HCT116 (cell line): ENCODE results near the gene HOXD13. TPM values are rescaled to one million over a fixed set of nuclear protein-coding genes. Genes with fewer than 3 reads are reported as not detected.

Experiments
- ATAC-seq: fragments of 200-7000 bp; cut with Tn5 transposase; 2 replicates; pipeline ENCODE4 v1.9.1; 2020; ENCODE audit warnings: mild to moderate bottlenecking, moderate library complexity
- BruUV-seq: library from RNA; stranded (reverse); fragments of 400-500 nt; replicated peaks from 2 replicates; lab custom pipeline; 2021; lab: Mats Ljungman, UMichigan
- CTCF ChIA-PET: fragments of 300-600 bp; sonication (Branson Sonifier 250); formaldehyde crosslinking; loops from one replicate; lab custom pipeline; 2021; ENCODE audit warnings: antibody characterized with exemption; lab: Charles Lee
- POLR2A ChIA-PET: fragments of 300-600, 350-600 bp; sonication (Branson Sonifier 250); formaldehyde crosslinking; loops from one replicate; lab custom pipeline; 2021; ENCODE audit warnings: antibody characterized with exemption; lab: Charles Lee
- RAD21 ChIA-PET, 2 experiments: fragments of 300-600 bp; sonication (Branson Sonifier 250); formaldehyde crosslinking; loops; one replicate each; lab custom pipeline; 2023; ENCODE audit warnings: low total read pairs in 2 of 2; ENCODE audit not compliant: uncharacterized antibody in 2 of 2, unreplicated experiment in 2 of 2, low non-redundant PET in 1 of 2; lab: Charles Lee
- DNase-seq: peaks from one replicate; pipeline ENCODE4 v3.0.0-alpha.2; 2010; ENCODE audit warnings: low read depth, low spot score
- H2AFZ ChIP-seq: fragments of 200-600 bp; shearing (Covaris generic), sonication (generic); 2 replicates; pipeline ENCODE4 v1.6.1; 2017; ENCODE audit warnings: low read depth, mixed run types, mixed read lengths, antibody characterized with exemption, low read length; ENCODE audit not compliant: poor library complexity, severe bottlenecking
- H3K27ac ChIP-seq: 2 replicates; pipeline ENCODE4 v1.5.1; 2012; ENCODE audit warnings: low read depth, low read length
- H3K27me3 ChIP-seq: fragments of 200-600 bp; sonication (generic); 2 replicates; pipeline ENCODE4 v1.6.1; 2016; ENCODE audit warnings: mixed run types, low read length, mixed read lengths; ENCODE audit not compliant: insufficient read depth
- H3K36me3 ChIP-seq, 2 experiments: fragments of 200-500 bp in 1 of 2; fragments of 200-600 bp in 1 of 2; sonication (Bioruptor generic) in 1 of 2; sonication (generic) in 1 of 2; 2 replicates each; pipeline versions ENCODE4 v1.5.1 to v1.6.1; 2014 to 2016; ENCODE audit warnings: low read length in 2 of 2, inconsistent platforms in 1 of 2, mixed read lengths in 1 of 2, mixed run types in 1 of 2; ENCODE audit not compliant: insufficient read depth in 2 of 2, control insufficient read depth in 1 of 2
- H3K4me1 ChIP-seq, 2 experiments: fragments of 200-600 bp in 1 of 2; sonication (generic) in 1 of 2; 2 replicates each; pipeline versions ENCODE4 v1.5.1 to v1.6.1; 2012 to 2017; ENCODE audit warnings: low read length in 2 of 2, inconsistent platforms in 1 of 2, mild to moderate bottlenecking in 1 of 2, mixed read lengths in 1 of 2, mixed run types in 1 of 2, moderate library complexity in 1 of 2; ENCODE audit not compliant: insufficient read depth in 2 of 2, control insufficient read depth in 1 of 2
- H3K4me2 ChIP-seq: fragments of 200-600 bp; sonication (generic); 2 replicates; pipeline ENCODE4 v1.6.1; 2017; ENCODE audit warnings: mixed run types, low read length, mixed read lengths
- H3K4me3 ChIP-seq, 2 experiments: fragments of 200-600 bp in 1 of 2; sonication (generic) in 1 of 2; replicated peaks in 1 of 2; 2 replicates each; pipeline ENCODE4 v1.5.1; 2011 to 2016; ENCODE audit warnings: low read length in 2 of 2, control low read depth in 1 of 2, low read depth in 1 of 2, mild to moderate bottlenecking in 1 of 2, mixed read lengths in 1 of 2, mixed run types in 1 of 2
- H3K79me2 ChIP-seq: fragments of 200-600 bp; sonication (generic); 2 replicates; pipeline ENCODE4 v1.6.1; 2017; ENCODE audit warnings: mild to moderate bottlenecking, mixed run types, low read length, moderate library complexity, mixed read lengths; ENCODE audit not compliant: insufficient read depth
- H3K9ac ChIP-seq: fragments of 200-600 bp; sonication (generic); 2 replicates; pipeline ENCODE4 v1.6.1; 2016; ENCODE audit warnings: low read length, mixed read lengths
- H3K9me2 ChIP-seq: fragments of 200-600 bp; sonication (generic), shearing (Covaris generic); 2 replicates; pipeline ENCODE4 v1.6.1; 2017; ENCODE audit warnings: mixed run types, mild to moderate bottlenecking, moderate library complexity; ENCODE audit not compliant: insufficient read depth
- H3K9me3 ChIP-seq, 2 experiments: fragments of 200-500 bp in 1 of 2; fragments of 200-600 bp in 1 of 2; sonication (Bioruptor generic) in 1 of 2; sonication (generic) in 1 of 2; 2 replicates each; pipeline ENCODE4 v1.6.1; 2014 to 2017; ENCODE audit warnings: low read length in 2 of 2, mixed read lengths in 2 of 2, inconsistent platforms in 1 of 2, low read depth in 1 of 2, mild to moderate bottlenecking in 1 of 2, mixed run types in 1 of 2, moderate library complexity in 1 of 2; ENCODE audit not compliant: control insufficient read depth in 1 of 2, insufficient read depth in 1 of 2
- H4K20me1 ChIP-seq: fragments of 200-600 bp; sonication (generic), shearing (Covaris generic); 2 replicates; pipeline ENCODE4 v1.6.1; 2017; ENCODE audit warnings: mixed run types, mild to moderate bottlenecking, moderate library complexity; ENCODE audit not compliant: insufficient read depth
- ATF3 ChIP-seq: IDR thresholded peaks from 2 replicates; pipeline ENCODE4 v1.6.1; 2012
- CTCF ChIP-seq, 3 experiments: fragments of 200-600 bp in 1 of 3; sonication (generic) in 1 of 3; IDR thresholded peaks in 2 of 3; conservative IDR thresholded peaks in 1 of 3; 2 replicates each; pipeline ENCODE4 v1.5.1; 2012 to 2017; ENCODE audit warnings: low read depth in 2 of 3, low read length in 2 of 3, antibody characterized with exemption in 1 of 3, borderline replicate concordance in 1 of 3, control low read depth in 1 of 3, mild to moderate bottlenecking in 1 of 3, mixed read lengths in 1 of 3, mixed run types in 1 of 3, moderate library complexity in 1 of 3; ENCODE audit not compliant: insufficient read depth in 1 of 3
- EGR1 ChIP-seq: IDR thresholded peaks from 2 replicates; pipeline ENCODE4 v1.6.1; 2012; ENCODE audit warnings: low read depth
- FOSL1 ChIP-seq: IDR thresholded peaks from 2 replicates; pipeline ENCODE4 v1.6.1; 2012; ENCODE audit warnings: low read depth
- POLR2AphosphoS5 ChIP-seq: IDR thresholded peaks from 2 replicates; pipeline ENCODE4 v1.6.1; 2011; ENCODE audit warnings: mild to moderate bottlenecking, low read depth, low read length, moderate library complexity
- SIN3A ChIP-seq: IDR thresholded peaks from 2 replicates; pipeline ENCODE4 v1.6.1; 2012; ENCODE audit warnings: low read depth
- YY1 ChIP-seq: IDR thresholded peaks from 2 replicates; pipeline ENCODE4 v1.6.1; 2011; ENCODE audit warnings: low read length, low read depth, moderate library complexity, mild to moderate bottlenecking; ENCODE audit not compliant: insufficient replicate concordance; ENCODE audit errors: extremely low read depth
- ZFX ChIP-seq: fragments of 450-650 bp; IDR thresholded peaks from 2 replicates; pipeline ENCODE4 v1.6.1; 2017
- intact Hi-C: fragments of 100-400 bp; cut with micrococcal nuclease; formaldehyde crosslinking; loops from 2 replicates; pipeline ENCODE4 v1.10.0; 2022
- total RNA-seq: library from RNA; stranded (reverse); gene quantifications from one replicate; pipeline ENCODE4 v1.2.1, GENCODE V29; 2021; ENCODE audit not compliant: unreplicated experiment

HOXD13 gene
- total RNA-seq, 1 experiment from 2014 or later: not detected

- ATAC-seq (no peak), DNase-seq (no peak)
- Histone ChIP-seq H3K4me2 (peak overlapping the region; percentile 84), H4K20me1 (no peaks in the 10 kb centered on the region), H3K4me1 (peaks cover 6 to 17% of the 10 kb centered on the region in 2 experiments; a peak in 3 of 4 replicates), H3K27ac (peak overlapping the region; percentile 69), H3K4me3 (peak overlapping the region; percentile 40 to 58), H3K79me2 (no peaks in the 10 kb centered on the region), H3K36me3 (no peaks in the 10 kb centered on the region), H3K9ac (peak overlapping the region; percentile 31; the same call in 1 of the 2 replicates), H3K9me3 (no peaks in the 10 kb centered on the region), H3K27me3 (no peaks in the 10 kb centered on the region), H3K9me2 (no peaks in the 10 kb centered on the region), H2AFZ (no peak overlapping the region)
- BruUV-seq: no TSS peak
- ChIA-PET POLR2A (no interaction called here), CTCF (interaction anchor here (0.7 to 3.7 kb wide), 6 partner anchors 10 to 524 kb away, joined by 3 to 19 read pairs (median 4); no protein-coding TSS in a partner anchor), RAD21 (no interaction called here)
- intact Hi-C loops: loop anchor here (5.0 kb wide), 3 partner anchors 703 to 1628 kb away; no protein-coding TSS in a partner anchor
- no peak for TF ChIP-seq ATF3
- TF ChIP-seq SIN3A: peak; percentile 49; the same call in 1 of the 2 replicates
- TF ChIP-seq FOSL1: no peak
- no peak for TF ChIP-seq YY1
Measured at GRCh38 chr2:176129813-176130146, 37.3 kb downstream of the HOXD13 start.

GRCh38 chr2:176130147-176130956 lies 37.8 kb downstream of the HOXD13 start:
- no peaks in the 10 kb centered on the region for H3K79me2 ChIP-seq
- TF ChIP-seq POLR2AphosphoS5 (0 out of 2 replicates have a peak, but pooled peaks have one; percentile 25), ZFX (peak; percentile 59), EGR1 (peak; percentile 77), CTCF (IDR thresholded peaks at IDR 0.05 in 2 of 3, conservative IDR thresholded peaks at IDR 0.05 in 1 of 3; ENCODE audit: borderline replicate concordance in 1 of 3, insufficient read depth in 1 of 3, low read depth in 2 of 3, low read length in 2 of 3) (no peak)
- ChIA-PET CTCF (interaction anchor here (0.7 to 3.7 kb wide), 7 partner anchors 10 to 524 kb away, joined by 3 to 19 read pairs (median 5); no protein-coding TSS in a partner anchor), RAD21 (no interaction called here), POLR2A (no interaction called here)
- DNase-seq (no peak), ATAC-seq (peak; percentile 72)
- H4K20me1 ChIP-seq: no peaks in the 10 kb centered on the region
- peaks cover 6 to 18% of the 10 kb centered on the region in 2 experiments; a peak in 3 of 4 replicates for H3K4me1 ChIP-seq
- H3K36me3 ChIP-seq: no peaks in the 10 kb centered on the region
- H3K27ac ChIP-seq: peak overlapping the region; percentile 69
- H3K9me2 ChIP-seq: no peaks in the 10 kb centered on the region
- H3K4me2 ChIP-seq: peak overlapping the region; percentile 84
- no TSS peak for BruUV-seq
- peak overlapping the region; percentile 32 for H3K9ac ChIP-seq
- H2AFZ ChIP-seq: peak overlapping the region; percentile 96
- no peaks in the 10 kb centered on the region for H3K9me3 ChIP-seq
- peak overlapping the region; percentile 40 to 58 for H3K4me3 ChIP-seq
- intact Hi-C loops: no loop called here
- H3K27me3 ChIP-seq: no peaks in the 10 kb centered on the region
